ENCODE data around the gene CALHM4. TPM values are rescaled to one million over a fixed set of nuclear protein-coding genes. Genes with fewer than 3 reads are reported as not detected.

The CALHM4 gene
- total RNA-seq, 4 donors from 2014 or later: not detected

- peak overlapping the region; percentile 49 to 50 for H3K4me3 ChIP-seq
- H3K27me3 ChIP-seq: no peaks in the 10 kb centered on the region
- no peaks in the 10 kb centered on the region for H3K9me3 ChIP-seq
- peak overlapping the region; percentile 82 to 90 (median 85) for H3K27ac ChIP-seq
- ATAC-seq: no peak
- no peak for TF ChIP-seq POLR2A (IDR thresholded peaks at IDR 0.05)
- no peak for TF ChIP-seq EP300 (IDR thresholded peaks at IDR 0.05)
- no peak for TF ChIP-seq POLR2AphosphoS5 (IDR thresholded peaks at IDR 0.05)
- TF ChIP-seq CTCF (IDR thresholded peaks at IDR 0.05): no peak
- peaks cover 0 to 27% (median 5%) of the 10 kb centered on the region in 3 donors for H3K4me1 ChIP-seq
- peaks cover 0 to 7% of the 10 kb centered on the region in 2 donors for H3K36me3 ChIP-seq
Observed at GRCh38 chr6:116512734-116513133, 40.8 kb upstream of the CALHM4 start.

- Histone ChIP-seq H3K4me1 (peaks cover 0 to 27% (median 5%) of the 10 kb centered on the region in 3 donors), H3K9me3 (no peaks in the 10 kb centered on the region), H3K4me3 (peak overlapping the region in 1 of 2 donors; percentile 49), H3K36me3 (peaks cover 0 to 7% of the 10 kb centered on the region in 2 donors), H3K27me3 (no peaks in the 10 kb centered on the region), H3K27ac (peak overlapping the region in 1 of 4 donors; percentile 82)
- ATAC-seq: no peak
- 79 to 100% methylated on average over 1 to 2 of the region's 2 CpGs for WGBS, 2 donors (ENCODE audit: low coverage in 1 of 2)
- TF ChIP-seq POLR2AphosphoS5 (IDR thresholded peaks at IDR 0.05) (no peak), POLR2A (IDR thresholded peaks at IDR 0.05) (no peak), EP300 (IDR thresholded peaks at IDR 0.05) (no peak), CTCF (IDR thresholded peaks at IDR 0.05) (no peak)
Observed at GRCh38 chr6:116513224-116513875, 40.2 kb upstream of the CALHM4 start.

GRCh38 chr6:116514111-116514510 lies 39.4 kb upstream of the CALHM4 start:
- Histone ChIP-seq H3K27me3 (no peaks in the 10 kb centered on the region), H3K9me3 (no peaks in the 10 kb centered on the region), H3K4me3 (no peak overlapping the region), H3K27ac (no peak overlapping the region), H3K4me1 (peaks cover 0 to 27% (median 5%) of the 10 kb centered on the region in 3 donors), H3K36me3 (peaks cover 0 to 7% of the 10 kb centered on the region in 2 donors)
- no peak for ATAC-seq
- WGBS, 2 donors (ENCODE audit: low coverage in 1 of 2): 72 to 81% methylated on average over 4 of the region's 4 CpGs
- TF ChIP-seq POLR2A (IDR thresholded peaks at IDR 0.05) (no peak), POLR2AphosphoS5 (IDR thresholded peaks at IDR 0.05) (no peak), CTCF (IDR thresholded peaks at IDR 0.05) (no peak), EP300 (IDR thresholded peaks at IDR 0.05) (no peak)

GRCh38 chr6:116515141-116515540 lies 38.4 kb upstream of the CALHM4 start:
- H3K27ac ChIP-seq: no peak overlapping the region
- no peaks in the 10 kb centered on the region for H3K9me3 ChIP-seq
- TF ChIP-seq EP300 (IDR thresholded peaks at IDR 0.05): no peak
- no peak for TF ChIP-seq POLR2A (IDR thresholded peaks at IDR 0.05)
- no peak for TF ChIP-seq CTCF (IDR thresholded peaks at IDR 0.05)
- TF ChIP-seq POLR2AphosphoS5 (IDR thresholded peaks at IDR 0.05): no peak
- ATAC-seq: no peak
- H3K36me3 ChIP-seq: peaks cover 0 to 7% of the 10 kb centered on the region in 2 donors
- H3K4me1 ChIP-seq: peaks cover 0 to 27% (median 5%) of the 10 kb centered on the region in 3 donors
- no peak overlapping the region for H3K4me3 ChIP-seq
- H3K27me3 ChIP-seq: no peaks in the 10 kb centered on the region

Measured in gastroesophageal sphincter (tissue), 4 donors.